GM18502 (cell line): Measurements from ENCODE around the gene FCAR.
"Not testable (repeated sequence)": the region's sequence is repeated elsewhere in the genome, so short reads cannot be mapped to it uniquely, and the experiment has no call there.

ENCODE experiments used
- ATAC-seq: cut with Tn5 transposase; IDR thresholded peaks from one replicate; pipeline ENCODE4 v1.9.1; 2021; ENCODE audit warnings: mild to moderate bottlenecking; ENCODE audit not compliant: unreplicated experiment, poor library complexity

FCAR gene

GRCh38 chr19:54938906-54939305, 64.9 kb downstream of the FCAR start:
- ATAC-seq: no peak

- ATAC-seq: not testable (repeated sequence)
Observed at GRCh38 chr19:54939538-54939937, 65.5 kb downstream of the FCAR start.
